NCI-H510A treated with DMSO at 0.1 percent for 48 hours (cell line): Measurements from ENCODE around the gene RBM19.
"Not testable (repeated sequence)": the region's sequence is repeated elsewhere in the genome, so short reads cannot be mapped to it uniquely, and the experiment has no call there.

Source experiments
- DNase-seq: peaks from one replicate; lab custom pipeline; 2025; lab: John Stamatoyannopoulos, UW

RBM19 gene

DNA sequence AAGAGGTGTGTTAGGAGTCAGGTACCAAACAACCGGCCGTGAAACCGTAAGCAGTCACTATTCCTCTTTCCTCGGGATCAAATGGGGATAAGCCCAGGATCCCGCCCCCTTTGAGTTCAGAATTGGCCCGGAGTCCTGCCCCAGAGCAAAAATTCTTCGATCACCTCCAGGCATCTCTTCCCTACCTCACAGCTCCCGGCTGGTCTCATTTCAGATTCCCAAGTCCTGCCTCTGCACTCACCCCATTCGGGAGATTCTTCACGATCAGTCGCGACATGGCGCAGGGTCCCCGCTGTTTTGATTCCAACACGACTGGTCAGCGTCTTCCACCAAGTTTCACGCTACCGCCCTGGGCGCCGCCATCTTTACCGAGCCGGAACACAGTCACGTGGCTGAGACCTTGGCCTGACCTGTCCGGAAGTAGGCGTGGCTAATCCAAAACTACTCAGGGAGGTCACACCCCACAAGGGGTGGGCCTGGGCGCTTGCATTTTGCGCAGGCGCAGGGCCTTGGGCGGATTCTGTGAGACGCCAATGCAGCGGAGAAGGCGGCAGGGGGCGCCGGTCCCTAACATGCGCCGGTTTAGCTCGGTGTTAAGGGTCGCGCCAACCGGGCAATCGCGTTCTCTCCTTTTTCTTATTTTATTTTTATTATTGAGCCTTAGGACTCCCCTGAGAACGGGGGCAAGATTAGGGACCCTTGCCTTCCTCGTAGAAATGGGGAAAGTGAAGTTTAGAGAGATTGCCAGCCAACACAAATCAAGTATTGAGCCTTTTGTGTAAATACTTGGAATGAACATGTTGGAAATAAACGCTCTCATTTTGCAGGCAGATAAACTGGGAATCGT lies at the start of gene RBM19:
Gene RBM19 (minus strand): TSS at position 375 of the 847 bp plus-strand sequence. CDS start 98 bp downstream, at position 277.
- DNase-seq, result peak; percentile 98

DNA sequence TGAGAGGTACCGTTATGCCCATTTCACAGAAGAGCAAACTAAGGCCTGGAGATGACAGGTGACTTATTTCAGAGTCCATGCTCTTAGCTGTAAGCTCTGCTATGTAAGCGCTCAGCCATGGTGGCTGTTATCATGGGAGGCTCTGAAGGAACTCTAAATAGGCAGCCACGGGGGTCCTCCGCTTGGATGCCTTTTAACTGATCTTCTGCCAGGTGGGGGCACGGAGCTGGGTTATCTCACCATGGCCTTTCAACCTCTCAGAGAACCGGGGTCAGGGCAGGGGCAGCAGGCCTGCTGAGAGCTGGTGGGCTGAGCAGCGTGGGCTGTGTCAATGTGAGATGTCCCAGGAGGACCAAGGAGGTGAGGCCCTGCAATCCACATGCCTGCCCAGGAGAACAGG lies 49.7 kb upstream of the RBM19 start:
- DNase-seq, result no peak

DNA sequence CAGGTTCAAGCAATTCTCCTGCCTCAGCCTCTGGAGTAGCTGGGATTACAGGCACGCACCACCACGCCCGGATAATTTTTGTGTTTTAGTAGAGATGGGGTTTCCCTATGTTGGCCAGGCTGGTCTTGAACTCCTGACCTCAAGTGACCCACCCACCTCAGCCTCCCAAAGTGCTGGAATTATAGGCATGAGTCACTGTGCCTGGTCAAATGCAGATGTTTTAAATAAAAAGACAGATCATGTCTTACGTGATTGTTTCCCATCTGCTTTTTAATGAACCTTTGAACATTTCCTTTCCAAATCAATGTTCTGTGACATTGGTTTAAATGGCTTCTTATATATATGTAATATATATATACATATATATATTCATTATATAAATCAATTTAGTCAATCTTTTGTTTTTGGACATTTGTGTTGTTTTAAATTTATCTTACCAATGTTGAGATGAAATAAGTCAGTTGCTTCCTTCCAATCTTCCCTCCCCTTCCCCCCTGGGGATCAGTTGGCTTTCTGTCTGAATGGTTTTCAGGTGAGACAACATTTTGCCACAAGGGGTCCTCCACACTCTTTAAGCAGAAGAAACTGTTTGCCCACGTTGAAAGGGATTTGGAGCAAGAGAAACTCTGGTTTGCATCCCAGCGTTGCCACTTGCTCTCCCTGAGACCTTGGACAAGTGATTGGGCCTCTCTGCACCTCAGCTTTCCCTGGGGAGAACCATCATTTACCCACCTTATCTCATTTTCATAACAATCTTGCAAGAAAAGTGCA lies 47.6 kb upstream of the RBM19 start:
- peak; percentile 95 for DNase-seq

DNA sequence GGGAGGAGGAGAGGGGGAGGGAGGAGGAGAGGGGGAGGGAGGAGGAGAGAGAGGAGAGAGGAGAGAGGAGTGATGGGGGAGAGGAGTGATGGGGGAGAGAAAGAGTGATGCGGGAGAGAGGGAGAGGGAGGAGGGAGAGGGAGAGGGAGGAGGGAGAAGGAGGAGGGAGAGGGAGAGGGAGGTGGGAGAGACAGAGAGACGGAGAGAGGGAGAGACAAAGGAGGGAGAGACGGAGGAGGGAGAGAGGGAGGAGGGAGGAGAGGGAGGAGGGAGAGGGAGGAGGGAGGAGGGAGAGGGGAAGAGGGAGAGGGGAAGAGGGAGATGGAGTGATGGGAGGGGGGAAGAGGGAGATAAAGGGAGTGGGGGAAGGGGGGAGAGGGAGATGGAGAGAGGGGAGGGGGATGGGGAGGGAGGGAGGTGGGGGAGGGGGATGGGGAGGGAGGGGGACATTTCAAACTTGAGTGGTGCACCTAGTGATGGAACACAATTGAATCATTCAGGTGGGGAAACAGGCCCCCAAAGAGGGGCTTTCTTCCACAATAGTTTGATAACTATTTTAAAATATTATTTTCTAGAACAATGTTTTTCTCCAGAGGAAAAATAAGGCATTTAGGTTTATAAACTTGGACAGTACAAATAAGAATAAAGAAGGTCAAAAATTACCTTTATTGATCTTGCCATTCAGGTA lies 46.8 kb upstream of the RBM19 start:
- peak; percentile 53 for DNase-seq

DNA sequence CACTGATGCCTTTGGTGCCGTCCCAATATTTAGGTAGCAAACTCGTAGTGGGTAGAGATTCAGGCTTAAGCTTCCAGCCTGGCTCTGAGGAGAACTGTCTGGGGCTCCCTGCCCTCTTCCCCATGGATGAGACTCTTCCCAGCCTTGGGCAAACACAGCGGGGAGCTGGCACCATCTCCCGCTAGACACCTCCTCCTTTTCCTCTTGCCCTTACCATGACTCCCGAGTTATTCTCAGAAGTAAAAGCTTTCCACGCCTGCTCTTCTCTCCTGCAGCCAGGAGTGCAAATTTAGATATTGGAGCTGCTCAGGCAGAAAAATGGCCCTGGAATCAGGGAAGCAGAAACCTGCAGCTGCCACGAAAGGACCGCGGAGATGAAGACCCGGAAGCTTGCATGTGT lies 45.6 kb upstream of the RBM19 start:
- DNase-seq, result peak; percentile 70

GRCh38 chr12:114006482-114007425 lies 40.6 kb upstream of the RBM19 start:
- DNase-seq, result peak; percentile 86

DNA sequence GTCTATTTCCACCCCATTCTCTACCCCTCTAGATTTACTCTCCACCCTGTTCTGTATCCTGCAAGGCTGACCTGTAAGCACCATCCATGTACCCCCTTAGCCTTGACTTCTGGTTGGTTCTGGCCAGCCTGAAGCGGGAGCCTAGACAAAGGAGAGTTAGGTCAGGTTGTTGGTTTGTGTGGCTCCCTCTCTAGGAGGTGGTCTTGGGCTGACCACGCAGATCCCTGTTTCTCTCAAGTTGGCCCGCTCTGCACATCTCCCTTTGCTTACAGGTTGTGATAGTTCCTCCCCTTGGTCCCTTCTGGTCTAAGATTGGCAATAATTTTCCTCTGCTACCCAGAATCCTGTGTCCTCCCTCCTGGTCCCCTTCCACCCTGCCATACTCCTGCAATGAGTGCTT lies 38.3 kb upstream of the RBM19 start:
- DNase-seq, result no peak

GRCh38 chr12:114003286-114003685 lies 37.2 kb upstream of the RBM19 start:
- DNase-seq, result peak; percentile 39

- DNase-seq, result no peak
These were observed 35.6 kb upstream of the RBM19 start for GRCh38 chr12:114001511-114002340.

DNA sequence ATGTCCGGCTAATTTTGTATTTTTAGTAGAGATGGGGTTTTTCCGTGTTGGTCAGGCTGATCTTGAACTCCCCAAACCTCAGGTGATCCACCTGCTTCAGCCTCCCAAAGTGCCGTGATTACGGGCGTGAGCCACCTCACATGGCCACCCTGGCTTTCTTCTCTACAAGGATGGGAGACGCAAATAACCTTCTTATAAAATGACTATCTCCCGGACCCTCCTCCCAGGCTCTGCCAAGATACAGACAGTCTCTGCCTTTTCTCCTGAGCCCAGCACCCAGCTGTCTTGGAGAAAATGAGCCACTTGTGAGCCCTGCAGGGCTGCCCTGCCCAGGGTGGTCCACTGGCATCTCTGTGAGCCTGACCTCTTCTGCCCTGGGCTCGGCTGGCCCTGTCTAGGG lies 34.7 kb upstream of the RBM19 start:
- no peak for DNase-seq

- DNase-seq, result not testable (repeated sequence)
These were observed 34.1 kb upstream of the RBM19 start for GRCh38 chr12:114000261-114000660.

DNA sequence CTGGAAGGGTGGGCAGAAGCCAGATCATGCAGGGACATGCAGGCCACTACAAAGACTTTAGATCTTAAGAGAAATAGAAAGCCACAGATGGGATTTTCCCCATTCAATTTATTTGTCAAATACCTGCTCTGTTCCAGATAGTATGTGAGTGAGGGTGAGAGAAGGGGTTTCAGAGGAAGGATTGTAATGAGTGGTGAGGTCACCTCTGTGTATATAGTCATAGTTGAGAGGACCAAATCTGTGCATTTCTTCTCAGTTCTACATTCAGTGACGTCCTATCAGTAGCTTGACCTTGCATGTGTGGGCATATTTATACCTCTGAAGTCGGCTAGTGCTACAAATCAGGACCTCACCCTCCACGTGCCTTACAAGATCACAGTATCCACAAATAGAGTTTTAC lies 31.2 kb upstream of the RBM19 start:
- DNase-seq, result no peak

GRCh38 chr12:113996026-113996425 lies 29.9 kb upstream of the RBM19 start:
- DNase-seq, result peak; percentile 70

DNA sequence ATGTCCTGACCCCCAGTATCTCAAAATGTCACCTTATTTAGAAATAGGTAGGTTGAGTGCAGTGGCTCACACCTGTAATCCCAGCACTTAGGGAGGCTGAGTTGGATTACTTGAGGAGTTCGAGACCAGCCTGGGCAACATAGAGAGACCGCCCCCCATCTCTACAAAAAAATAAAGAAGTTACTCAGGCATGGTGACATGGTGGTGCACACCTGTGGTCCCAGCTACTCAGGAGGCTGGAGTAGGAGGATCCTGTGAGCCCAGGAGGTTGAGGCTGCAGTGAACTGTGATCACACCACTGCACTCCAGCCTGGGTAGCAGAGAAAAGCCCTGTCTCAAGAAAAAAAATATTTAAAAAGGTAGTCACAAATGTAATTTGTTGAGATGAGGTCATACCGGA lies 27.9 kb upstream of the RBM19 start:
- no peak for DNase-seq

DNA sequence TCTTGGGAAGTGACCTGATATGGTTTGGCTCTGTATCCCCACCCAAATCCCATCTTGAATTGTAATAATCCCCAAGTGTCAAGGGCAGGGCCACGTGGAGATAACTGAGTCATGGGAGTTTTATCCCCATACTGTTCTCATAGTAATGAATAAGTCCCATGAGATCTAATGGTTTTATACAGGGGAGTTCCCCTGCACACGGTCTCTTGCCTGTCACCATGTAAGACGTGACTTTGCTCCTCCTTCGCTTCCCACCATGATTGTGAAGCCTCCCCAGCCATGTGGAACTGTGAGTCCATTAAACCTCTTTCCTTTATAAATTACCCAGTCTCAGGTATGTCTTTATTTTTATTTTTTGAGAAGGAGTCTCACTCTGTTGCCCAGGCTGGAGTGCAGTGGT lies 26.6 kb upstream of the RBM19 start:
- DNase-seq, result not testable (repeated sequence)

DNA sequence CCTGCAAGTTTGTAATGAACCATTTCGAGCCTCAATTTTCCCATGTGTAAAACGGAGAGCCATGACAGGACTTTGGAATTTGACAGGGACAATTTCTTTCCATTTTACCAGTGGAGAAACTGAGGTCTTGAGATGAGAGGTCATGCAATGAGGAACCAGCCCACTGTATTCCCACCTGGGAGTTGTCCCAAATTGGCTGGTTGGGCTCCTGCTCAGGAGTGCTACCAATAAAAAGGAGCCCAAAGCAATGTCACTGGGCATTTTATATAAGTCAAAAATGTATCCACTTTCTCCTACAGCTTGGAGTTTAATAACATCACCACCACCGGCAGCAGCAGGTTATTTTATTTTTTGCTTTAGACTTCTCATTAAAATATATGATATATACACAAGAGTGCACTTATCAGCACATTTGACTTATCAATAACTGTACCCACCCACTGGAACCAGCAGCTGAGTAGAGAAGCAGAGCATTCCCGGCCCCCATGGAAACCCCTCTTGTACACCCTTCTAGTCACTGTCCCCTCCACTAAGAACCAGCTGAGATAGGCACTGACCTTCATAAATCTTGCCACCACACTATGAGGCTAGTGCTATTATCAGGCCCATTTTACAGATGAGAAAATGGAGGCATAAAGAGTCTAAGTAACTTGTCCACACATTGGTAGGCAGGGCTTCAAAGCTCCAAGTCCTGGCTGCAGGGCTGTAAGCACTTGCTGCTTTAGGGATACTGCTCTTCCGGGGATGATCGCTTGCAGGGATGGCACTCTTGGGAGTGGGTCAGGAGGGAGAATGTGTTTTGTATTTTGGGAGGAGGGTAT lies 25.3 kb upstream of the RBM19 start:
- no peak for DNase-seq

DNA sequence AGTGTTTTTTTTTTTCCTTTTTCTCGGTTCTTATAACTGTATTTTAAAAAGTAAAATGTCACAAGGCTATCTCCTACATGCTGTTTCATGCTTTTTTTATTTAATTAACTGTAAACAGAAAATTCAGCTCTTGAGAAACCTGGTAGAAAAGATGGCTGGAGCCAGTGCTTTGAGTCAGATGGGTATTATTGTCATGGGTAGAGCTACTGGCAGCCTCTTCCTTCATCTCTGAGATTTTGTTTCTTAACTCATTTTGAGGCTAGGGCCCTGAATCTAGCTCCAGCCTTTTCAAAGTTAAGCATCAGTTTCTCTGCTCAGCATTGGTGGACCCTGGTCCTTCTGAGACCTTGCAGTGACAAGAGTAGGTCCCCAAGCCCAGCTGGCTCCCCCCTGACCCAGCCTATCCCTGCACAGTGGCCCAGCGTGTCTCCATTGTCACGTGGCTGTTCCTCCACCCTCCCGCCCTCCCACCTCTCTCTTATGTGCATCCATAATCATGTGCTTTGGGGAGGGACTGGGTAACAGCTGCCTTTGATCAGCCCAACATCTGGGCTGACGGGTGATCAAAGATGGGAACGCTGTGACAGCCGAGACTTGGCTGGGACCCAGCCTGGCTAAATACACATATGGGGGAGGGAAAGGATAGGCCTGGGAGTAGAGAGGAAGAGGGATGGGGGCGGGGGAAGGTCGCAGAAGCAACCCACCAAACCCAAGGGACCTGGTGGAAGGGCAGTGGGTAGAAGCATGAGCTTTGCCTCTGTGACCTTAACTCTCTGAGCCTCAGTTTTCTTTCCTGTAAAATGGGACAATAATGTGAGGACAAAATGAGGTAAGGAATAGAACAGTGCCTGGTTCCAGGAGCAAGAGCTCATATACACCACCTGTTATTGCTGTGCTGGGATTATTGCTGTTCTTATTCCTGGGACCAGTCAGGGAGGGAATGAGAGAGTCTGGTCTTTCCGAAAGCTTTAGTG lies 24.4 kb upstream of the RBM19 start:
- DNase-seq, result peak; percentile 81

DNA sequence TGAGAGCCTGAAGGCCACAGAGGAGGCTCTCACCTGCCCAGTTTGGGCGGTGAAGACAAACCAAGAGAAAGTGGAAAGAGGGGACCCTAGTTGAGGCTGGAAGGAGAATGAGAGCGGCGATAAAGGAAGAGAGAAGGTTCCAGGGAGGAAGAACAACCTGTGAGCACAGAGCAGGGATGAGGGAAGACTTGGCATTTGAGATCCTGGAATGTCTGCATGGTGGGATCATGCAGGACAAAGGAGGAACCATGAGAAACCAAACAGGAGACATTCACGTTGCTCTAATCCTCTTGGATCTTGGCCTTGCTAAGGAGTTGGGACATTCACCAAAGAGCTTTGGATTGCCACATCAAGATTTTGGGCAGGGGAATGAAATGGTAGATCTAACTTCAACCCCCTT lies 22.9 kb upstream of the RBM19 start:
- no peak for DNase-seq

GRCh38 chr12:113988064-113988451 lies 21.9 kb upstream of the RBM19 start:
- DNase-seq, result no peak
